ENCODE data around the gene PAOX. TPM values are rescaled to one million over a fixed set of nuclear protein-coding genes. Genes with fewer than 3 reads are reported as not detected.

The PAOX gene
- total and polyA plus RNA-seq, 3 donors from 2014 or later, result 24.8 to 91.5 (median 49.5) TPM

- DNase-seq, result no peak
- Histone ChIP-seq H3K36me3 (ENCODE audit: low read depth, missing control alignments) (no peaks in the 10 kb centered on the region), H3K9me3 (no peaks in the 10 kb centered on the region), H3K4me1 (peaks cover 12% of the 10 kb centered on the region), H3K4me3 (no peak overlapping the region), H3K27me3 (no peaks in the 10 kb centered on the region), H3K27ac (no peak overlapping the region)
- no peak for TF ChIP-seq CTCF (IDR thresholded peaks at IDR 0.05)
- no peak for TF ChIP-seq POLR2A (IDR thresholded peaks at IDR 0.05)
- intact Hi-C loops (cut with DNase I; ENCODE audit: low total_unique reads), result no loop called here
- WGBS, 2 donors, result 79 to 84% methylated on average over 5 to 30 of the region's 30 CpGs
These were observed 1.8 kb upstream of the PAOX start for GRCh38 chr10:133377025-133377817.

- Histone ChIP-seq H3K9me3 (no peaks in the 10 kb centered on the region), H3K27ac (peak overlapping the region; percentile 84 to 88), H3K4me1 (peaks cover 8% of the 10 kb centered on the region), H3K36me3 (ENCODE audit: low read depth, missing control alignments) (no peaks in the 10 kb centered on the region), H3K4me3 (peak overlapping the region; percentile 75 to 90), H3K27me3 (no peaks in the 10 kb centered on the region)
- 24% methylated on average over 20 of the region's 20 CpGs; no CpG with 5 or more reads in 1 of the 2 donors for WGBS, 2 donors
- no peak for DNase-seq
- TF ChIP-seq POLR2A (IDR thresholded peaks at IDR 0.05) (no peak), CTCF (IDR thresholded peaks at IDR 0.05) (no peak)
- intact Hi-C loops (cut with DNase I; ENCODE audit: low total_unique reads), result no loop called here
These were observed 1.2 kb upstream of the PAOX start for GRCh38 chr10:133377818-133378250.

GRCh38 chr10:133378251-133379096 lies 588 bp upstream of the PAOX start:
- peaks cover 8% of the 10 kb centered on the region for H3K4me1 ChIP-seq
- no peaks in the 10 kb centered on the region for H3K27me3 ChIP-seq
- no peaks in the 10 kb centered on the region for H3K36me3 ChIP-seq (ENCODE audit: low read depth, missing control alignments)
- intact Hi-C loops (cut with DNase I; ENCODE audit: low total_unique reads), result no loop called here
- DNase-seq, result peak; percentile 70
- TF ChIP-seq POLR2A (IDR thresholded peaks at IDR 0.05) (no peak), CTCF (IDR thresholded peaks at IDR 0.05) (no peak)
- 0% methylated on average over 45 to 74 of the region's 90 CpGs for WGBS, 2 donors
- peak overlapping the region; percentile 84 to 88 for H3K27ac ChIP-seq
- no peaks in the 10 kb centered on the region for H3K9me3 ChIP-seq
- H3K4me3 ChIP-seq, result peak overlapping the region; percentile 75 to 90

- no peaks in the 10 kb centered on the region for H3K27me3 ChIP-seq
- H3K9me3 ChIP-seq, result no peaks in the 10 kb centered on the region
- H3K36me3 ChIP-seq (ENCODE audit: low read depth, missing control alignments), result no peaks in the 10 kb centered on the region
- TF ChIP-seq POLR2A (IDR thresholded peaks at IDR 0.05) (no peak), CTCF (IDR thresholded peaks at IDR 0.05) (no peak)
- DNase-seq, result no peak
- H3K27ac ChIP-seq, result peak overlapping the region; percentile 10 to 64
- 70 to 88% methylated on average over 6 to 36 of the region's 36 CpGs for WGBS, 2 donors
- H3K4me1 ChIP-seq, result peaks cover 5% of the 10 kb centered on the region
- intact Hi-C loops (cut with DNase I; ENCODE audit: low total_unique reads), result no loop called here
- H3K4me3 ChIP-seq, result peak overlapping the region; percentile 71 to 90
These were observed 972 bp downstream of the PAOX start for GRCh38 chr10:133379801-133380666.

Data from testis (tissue), 3 donors.